Ishikawa (cell line): Measurements from ENCODE around the gene FXR1.

ENCODE experiments used
- CEBPB ChIP-seq: IDR thresholded peaks from 2 replicates; pipeline ENCODE4 v1.6.1; 2012
- CREB1 ChIP-seq: IDR thresholded peaks from 2 replicates; pipeline ENCODE4 v1.6.1; 2012; ENCODE audit warnings: low read depth
- EGR1 ChIP-seq: IDR thresholded peaks from 2 replicates; pipeline ENCODE4 v1.6.1; 2012
- EP300 ChIP-seq: IDR thresholded peaks from 2 replicates; pipeline ENCODE4 v1.6.1; 2012; ENCODE audit warnings: borderline replicate concordance
- FOXM1 ChIP-seq: IDR thresholded peaks from 2 replicates; pipeline ENCODE4 v1.6.1; 2012; ENCODE audit warnings: low read depth, borderline replicate concordance
- NFIC ChIP-seq: IDR thresholded peaks from 2 replicates; pipeline ENCODE4 v1.6.1; 2012
- RAD21 ChIP-seq: IDR thresholded peaks from 2 replicates; pipeline ENCODE4 v1.6.1; 2012; ENCODE audit warnings: low read depth
- TAF1 ChIP-seq: IDR thresholded peaks from 2 replicates; pipeline ENCODE4 v1.6.1; 2012; ENCODE audit warnings: low read depth, mild to moderate bottlenecking
- TCF12 ChIP-seq: IDR thresholded peaks from 2 replicates; pipeline ENCODE4 v1.6.1; 2012; ENCODE audit warnings: low read depth
- TEAD4 ChIP-seq: IDR thresholded peaks from 2 replicates; pipeline ENCODE4 v1.6.1; 2012
- YY1 ChIP-seq: IDR thresholded peaks from 2 replicates; pipeline ENCODE4 v1.6.1; 2012; ENCODE audit warnings: low read depth
- ZBTB7A ChIP-seq: IDR thresholded peaks from 2 replicates; pipeline ENCODE4 v1.6.1; 2012; ENCODE audit warnings: low read depth
- TF ChIP-seq, protein P1 (sequence below): IDR thresholded peaks from 2 replicates; pipeline ENCODE4 v1.6.1; 2012; ENCODE audit warnings: low read depth, mild to moderate bottlenecking
- TF ChIP-seq, protein P2 (sequence below): IDR thresholded peaks from 2 replicates; pipeline ENCODE4 v1.6.1; 2012
- TF ChIP-seq, protein P3 (sequence below): IDR thresholded peaks from 2 replicates; pipeline ENCODE4 v1.6.1; 2012

Gene FXR1

DNA sequence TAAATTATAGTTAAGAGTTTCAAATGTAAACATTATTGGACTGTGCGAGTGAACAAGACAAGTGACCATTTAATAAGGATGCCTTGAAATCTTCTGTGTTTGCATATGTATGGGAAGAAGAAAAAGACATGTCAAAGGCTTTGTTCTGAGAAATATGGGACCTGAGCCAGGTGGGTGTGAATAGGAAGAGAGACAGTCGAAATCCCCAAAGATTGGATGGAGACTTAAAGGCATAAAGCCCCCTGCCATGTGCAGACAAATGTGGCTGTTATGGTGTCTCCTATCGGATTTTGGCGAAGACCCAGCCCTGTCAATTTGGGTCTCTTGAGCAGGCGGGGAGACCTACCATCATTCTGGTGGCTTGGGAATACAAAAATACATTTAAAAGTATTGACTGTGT lies 16.9 kb downstream of the FXR1 start:
- TF ChIP-seq, protein P1, sequence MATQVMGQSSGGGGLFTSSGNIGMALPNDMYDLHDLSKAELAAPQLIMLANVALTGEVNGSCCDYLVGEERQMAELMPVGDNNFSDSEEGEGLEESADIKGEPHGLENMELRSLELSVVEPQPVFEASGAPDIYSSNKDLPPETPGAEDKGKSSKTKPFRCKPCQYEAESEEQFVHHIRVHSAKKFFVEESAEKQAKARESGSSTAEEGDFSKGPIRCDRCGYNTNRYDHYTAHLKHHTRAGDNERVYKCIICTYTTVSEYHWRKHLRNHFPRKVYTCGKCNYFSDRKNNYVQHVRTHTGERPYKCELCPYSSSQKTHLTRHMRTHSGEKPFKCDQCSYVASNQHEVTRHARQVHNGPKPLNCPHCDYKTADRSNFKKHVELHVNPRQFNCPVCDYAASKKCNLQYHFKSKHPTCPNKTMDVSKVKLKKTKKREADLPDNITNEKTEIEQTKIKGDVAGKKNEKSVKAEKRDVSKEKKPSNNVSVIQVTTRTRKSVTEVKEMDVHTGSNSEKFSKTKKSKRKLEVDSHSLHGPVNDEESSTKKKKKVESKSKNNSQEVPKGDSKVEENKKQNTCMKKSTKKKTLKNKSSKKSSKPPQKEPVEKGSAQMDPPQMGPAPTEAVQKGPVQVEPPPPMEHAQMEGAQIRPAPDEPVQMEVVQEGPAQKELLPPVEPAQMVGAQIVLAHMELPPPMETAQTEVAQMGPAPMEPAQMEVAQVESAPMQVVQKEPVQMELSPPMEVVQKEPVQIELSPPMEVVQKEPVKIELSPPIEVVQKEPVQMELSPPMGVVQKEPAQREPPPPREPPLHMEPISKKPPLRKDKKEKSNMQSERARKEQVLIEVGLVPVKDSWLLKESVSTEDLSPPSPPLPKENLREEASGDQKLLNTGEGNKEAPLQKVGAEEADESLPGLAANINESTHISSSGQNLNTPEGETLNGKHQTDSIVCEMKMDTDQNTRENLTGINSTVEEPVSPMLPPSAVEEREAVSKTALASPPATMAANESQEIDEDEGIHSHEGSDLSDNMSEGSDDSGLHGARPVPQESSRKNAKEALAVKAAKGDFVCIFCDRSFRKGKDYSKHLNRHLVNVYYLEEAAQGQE, result no peak
- TF ChIP-seq CREB1 (no peak), EGR1 (no peak), CEBPB (no peak), TEAD4 (no peak), YY1 (no peak), TCF12 (no peak), RAD21 (no peak), FOXM1 (no peak), TAF1 (no peak), NFIC (no peak), ZBTB7A (no peak)
- TF ChIP-seq, protein P2, sequence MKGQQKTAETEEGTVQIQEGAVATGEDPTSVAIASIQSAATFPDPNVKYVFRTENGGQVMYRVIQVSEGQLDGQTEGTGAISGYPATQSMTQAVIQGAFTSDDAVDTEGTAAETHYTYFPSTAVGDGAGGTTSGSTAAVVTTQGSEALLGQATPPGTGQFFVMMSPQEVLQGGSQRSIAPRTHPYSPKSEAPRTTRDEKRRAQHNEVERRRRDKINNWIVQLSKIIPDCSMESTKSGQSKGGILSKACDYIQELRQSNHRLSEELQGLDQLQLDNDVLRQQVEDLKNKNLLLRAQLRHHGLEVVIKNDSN, result no peak
- TF ChIP-seq, protein P3, sequence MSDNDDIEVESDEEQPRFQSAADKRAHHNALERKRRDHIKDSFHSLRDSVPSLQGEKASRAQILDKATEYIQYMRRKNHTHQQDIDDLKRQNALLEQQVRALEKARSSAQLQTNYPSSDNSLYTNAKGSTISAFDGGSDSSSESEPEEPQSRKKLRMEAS, result no peak

DNA sequence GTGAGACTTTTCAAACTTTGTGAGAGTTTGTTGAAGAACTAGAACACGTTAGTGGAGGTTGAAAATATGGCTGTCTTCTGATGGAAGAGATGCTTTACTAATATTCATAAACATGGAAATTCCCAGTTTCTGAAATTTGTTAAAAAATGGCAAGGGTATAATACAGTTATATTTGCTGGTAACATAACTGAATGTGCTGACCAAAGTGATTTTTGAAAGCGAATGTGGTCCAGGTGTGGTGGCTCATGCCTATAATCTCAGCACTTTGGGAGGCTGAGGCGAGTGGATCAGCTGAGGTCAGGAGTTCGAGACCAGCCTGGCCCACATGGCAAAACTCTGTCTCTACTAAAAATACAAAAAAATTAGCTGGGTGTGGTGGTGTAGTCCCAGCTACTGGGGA lies 18.1 kb downstream of the FXR1 start:
- TF ChIP-seq, protein P3, result no peak
- TF ChIP-seq, protein P2, result no peak
- no peak for TF ChIP-seq EP300

DNA sequence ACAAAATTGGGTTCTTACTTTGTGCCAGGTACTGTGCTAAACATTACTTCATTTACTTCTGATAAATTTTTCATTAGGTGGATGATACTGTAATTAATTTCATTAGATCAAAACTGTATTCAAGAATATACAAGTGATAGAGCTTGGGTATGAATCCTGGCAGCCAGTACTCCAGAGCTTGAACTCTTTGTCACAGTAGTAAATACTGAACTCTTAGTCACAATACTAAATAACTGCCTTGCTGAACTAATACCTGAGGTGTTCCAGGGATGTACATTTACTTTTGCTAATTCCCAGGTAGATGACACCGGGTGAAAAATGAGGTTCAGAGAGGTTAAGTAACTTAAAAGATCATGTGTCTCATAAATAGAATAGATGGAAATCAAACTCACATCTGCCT lies 20.3 kb downstream of the FXR1 start:
- TF ChIP-seq, protein P1, result no peak
- TF ChIP-seq TEAD4 (no peak), EP300 (no peak), CEBPB (no peak), YY1 (no peak), TAF1 (no peak), TCF12 (no peak), ZBTB7A (no peak), CREB1 (no peak), NFIC (no peak), RAD21 (no peak)
- TF ChIP-seq, protein P3, result no peak
- TF ChIP-seq, protein P2, result no peak

DNA sequence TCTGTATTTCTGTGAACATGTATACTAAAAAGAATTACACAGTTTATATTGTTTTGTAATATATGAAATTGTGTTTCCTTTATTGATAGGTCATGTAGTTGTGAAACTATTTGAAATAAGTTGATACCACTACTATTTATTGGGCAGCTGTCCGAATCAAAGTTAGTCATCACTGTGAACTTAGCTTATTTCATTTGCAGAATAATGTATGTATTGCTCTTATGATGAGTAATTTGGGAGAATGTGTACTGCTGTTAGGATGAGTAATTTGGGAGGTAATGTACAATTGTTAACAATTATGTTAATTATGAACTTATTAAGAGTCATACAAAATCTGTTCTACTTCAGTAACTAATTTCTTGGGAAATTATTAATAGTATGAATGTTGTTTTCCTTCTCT lies 22.2 kb downstream of the FXR1 start:
- TF ChIP-seq CREB1, result no peak
- TF ChIP-seq RAD21, result no peak
- TF ChIP-seq ZBTB7A, result no peak
- TF ChIP-seq CEBPB, result no peak
- TF ChIP-seq TAF1, result no peak
- TF ChIP-seq TEAD4, result no peak
- TF ChIP-seq EP300, result no peak
- no peak for TF ChIP-seq YY1
- no peak for TF ChIP-seq EGR1
- TF ChIP-seq FOXM1, result no peak
- TF ChIP-seq, protein P1, result no peak
- TF ChIP-seq, protein P2, result no peak
